PC-3 (cell line): ENCODE results near the gene MDFIC.

Experiments used
- EZH2phosphoT487 ChIP-seq: fragments of 300-600 bp; sonication (generic); IDR thresholded peaks from 2 replicates; pipeline ENCODE4 v1.6.1; 2018; ENCODE audit warnings: mild to moderate bottlenecking, antibody characterized with exemption, low read length, borderline replicate concordance
- TF ChIP-seq, protein P1 (sequence below): fragments of 300-600 bp; sonication (generic); conservative IDR thresholded peaks from 2 replicates; pipeline ENCODE4 v1.5.1; 2017; ENCODE audit warnings: antibody characterized with exemption, low read depth, mild to moderate bottlenecking, low read length

DNA sequence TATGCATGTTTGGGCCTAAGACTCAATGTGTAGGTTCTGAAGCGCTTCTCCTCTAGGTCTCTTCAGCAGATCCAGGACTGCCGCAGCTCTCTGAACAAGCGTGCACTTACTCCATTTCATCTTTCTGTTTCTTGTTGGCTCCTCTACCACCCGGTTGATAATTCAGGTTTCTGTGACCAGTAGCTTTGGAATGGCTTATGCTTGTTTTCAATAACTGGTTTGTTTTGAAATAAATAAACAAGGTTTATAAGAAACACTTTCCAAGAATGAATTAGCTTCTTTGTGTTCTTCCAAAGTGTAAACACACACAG is 1.5 kb downstream of the MDFIC start:
- TF ChIP-seq, protein P1, sequence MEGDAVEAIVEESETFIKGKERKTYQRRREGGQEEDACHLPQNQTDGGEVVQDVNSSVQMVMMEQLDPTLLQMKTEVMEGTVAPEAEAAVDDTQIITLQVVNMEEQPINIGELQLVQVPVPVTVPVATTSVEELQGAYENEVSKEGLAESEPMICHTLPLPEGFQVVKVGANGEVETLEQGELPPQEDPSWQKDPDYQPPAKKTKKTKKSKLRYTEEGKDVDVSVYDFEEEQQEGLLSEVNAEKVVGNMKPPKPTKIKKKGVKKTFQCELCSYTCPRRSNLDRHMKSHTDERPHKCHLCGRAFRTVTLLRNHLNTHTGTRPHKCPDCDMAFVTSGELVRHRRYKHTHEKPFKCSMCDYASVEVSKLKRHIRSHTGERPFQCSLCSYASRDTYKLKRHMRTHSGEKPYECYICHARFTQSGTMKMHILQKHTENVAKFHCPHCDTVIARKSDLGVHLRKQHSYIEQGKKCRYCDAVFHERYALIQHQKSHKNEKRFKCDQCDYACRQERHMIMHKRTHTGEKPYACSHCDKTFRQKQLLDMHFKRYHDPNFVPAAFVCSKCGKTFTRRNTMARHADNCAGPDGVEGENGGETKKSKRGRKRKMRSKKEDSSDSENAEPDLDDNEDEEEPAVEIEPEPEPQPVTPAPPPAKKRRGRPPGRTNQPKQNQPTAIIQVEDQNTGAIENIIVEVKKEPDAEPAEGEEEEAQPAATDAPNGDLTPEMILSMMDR: no peak
- no peak for TF ChIP-seq EZH2phosphoT487
